Ovary (tissue), 3 donors: Measurements from ENCODE around the gene SPATA4.

Experiments
- EP300 ChIP-seq: sonication (generic); formaldehyde crosslinking; IDR thresholded peaks from one replicate; pipeline ENCODE4 v1.6.1; 2017; ENCODE audit warnings: antibody characterized with exemption
- POLR2A ChIP-seq: fragments of 450-650 bp; IDR thresholded peaks from one replicate; pipeline ENCODE4 v1.6.1; 2017; ENCODE audit warnings: antibody characterized with exemption, mild to moderate bottlenecking, moderate library complexity
- TF ChIP-seq, protein P1 (sequence below), 3 donors: fragments of 450-650 bp in 2 of 3; fragments of 200-600 bp in 1 of 3; IDR thresholded peaks; one replicate each; pipeline versions ENCODE4 v1.5.1 to v1.8.0; 2016 to 2022; ENCODE audit warnings: antibody characterized with exemption in 3 of 3, mild to moderate bottlenecking in 1 of 3
- donor health status: DM: no; HTN: no; CAD: no.

- TF ChIP-seq POLR2A, result no peak
- TF ChIP-seq, protein P1, sequence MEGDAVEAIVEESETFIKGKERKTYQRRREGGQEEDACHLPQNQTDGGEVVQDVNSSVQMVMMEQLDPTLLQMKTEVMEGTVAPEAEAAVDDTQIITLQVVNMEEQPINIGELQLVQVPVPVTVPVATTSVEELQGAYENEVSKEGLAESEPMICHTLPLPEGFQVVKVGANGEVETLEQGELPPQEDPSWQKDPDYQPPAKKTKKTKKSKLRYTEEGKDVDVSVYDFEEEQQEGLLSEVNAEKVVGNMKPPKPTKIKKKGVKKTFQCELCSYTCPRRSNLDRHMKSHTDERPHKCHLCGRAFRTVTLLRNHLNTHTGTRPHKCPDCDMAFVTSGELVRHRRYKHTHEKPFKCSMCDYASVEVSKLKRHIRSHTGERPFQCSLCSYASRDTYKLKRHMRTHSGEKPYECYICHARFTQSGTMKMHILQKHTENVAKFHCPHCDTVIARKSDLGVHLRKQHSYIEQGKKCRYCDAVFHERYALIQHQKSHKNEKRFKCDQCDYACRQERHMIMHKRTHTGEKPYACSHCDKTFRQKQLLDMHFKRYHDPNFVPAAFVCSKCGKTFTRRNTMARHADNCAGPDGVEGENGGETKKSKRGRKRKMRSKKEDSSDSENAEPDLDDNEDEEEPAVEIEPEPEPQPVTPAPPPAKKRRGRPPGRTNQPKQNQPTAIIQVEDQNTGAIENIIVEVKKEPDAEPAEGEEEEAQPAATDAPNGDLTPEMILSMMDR (IDR thresholded peaks at IDR 0.05), result no peak
- no peak for TF ChIP-seq EP300
These were observed 8.6 kb downstream of the SPATA4 start for GRCh38 chr4:176186671-176187395.
